Measurements from ENCODE around the gene ZNF473. TPM values are rescaled to one million over a fixed set of nuclear protein-coding genes. Genes with fewer than 3 reads are reported as not detected.
A peak's percentile ranks its signal among the peaks of the same experiment; 100 is the strongest.
"Not testable (repeated sequence)": the region's sequence is repeated elsewhere in the genome, so short reads cannot be mapped to it uniquely, and the experiment has no call there.

The ZNF473 gene
- total RNA-seq, 1 donor from 2014 or later = 9.0 TPM

DNA sequence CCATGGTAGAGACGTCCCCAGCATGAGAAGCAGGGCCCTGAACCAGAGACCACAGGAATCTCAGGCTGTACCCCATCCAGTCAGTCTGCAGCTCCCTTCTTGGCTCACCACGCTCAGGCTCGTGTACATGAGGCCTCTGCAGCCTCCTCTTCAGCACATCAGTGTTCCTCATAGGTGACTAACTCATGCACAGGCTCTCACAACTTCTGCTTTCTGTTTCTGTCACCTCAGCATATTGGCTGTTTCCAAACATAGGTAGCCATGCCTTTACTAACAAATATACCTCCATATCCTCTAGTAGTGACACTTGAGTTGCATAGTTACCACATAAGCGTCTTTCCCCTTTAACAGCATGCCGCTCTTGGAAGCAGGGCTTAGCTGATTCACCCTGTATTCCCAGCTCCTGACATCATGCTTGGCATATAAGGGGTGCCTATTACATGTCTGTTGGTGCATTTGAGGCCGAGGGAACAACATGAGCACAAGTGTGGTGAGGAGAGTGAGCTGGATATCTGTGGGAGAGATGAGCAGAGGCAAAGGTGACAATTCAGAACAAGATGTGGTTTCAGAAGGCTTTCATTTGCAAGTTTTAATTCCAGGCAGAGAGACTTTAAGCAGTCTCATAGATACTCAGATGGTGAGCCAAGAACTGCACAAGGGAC lies 16.7 kb downstream of the ZNF473 start:
- DNase-seq (ENCODE audit: low spot score) (no peak), ATAC-seq (no peak)
- intact Hi-C loops (cut with DNase I) = no loop called here

DNA sequence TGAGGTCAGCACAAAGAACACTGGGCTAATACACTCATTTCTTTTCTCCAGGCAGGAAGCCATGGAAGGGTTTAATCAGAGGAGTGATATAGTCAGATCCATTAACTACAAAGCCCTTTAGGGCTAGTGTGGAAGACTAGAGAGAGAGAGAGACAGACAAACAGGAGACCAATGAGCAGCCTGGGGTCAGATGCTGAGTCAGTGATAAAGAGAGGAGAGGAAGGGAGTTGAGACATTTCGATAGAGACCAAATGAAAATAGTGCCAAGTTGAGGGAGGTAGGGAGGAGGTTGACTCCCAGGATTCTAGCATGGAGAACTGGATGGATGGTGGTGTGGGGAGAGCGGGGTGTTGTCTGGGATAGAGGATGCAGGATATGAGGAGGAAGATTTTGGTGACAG lies 18.2 kb downstream of the ZNF473 start:
- ATAC-seq (no peak), DNase-seq (ENCODE audit: low spot score) (no peak)
- intact Hi-C loops (cut with DNase I) = no loop called here

- no peak for DNase-seq (ENCODE audit: low spot score)
- no peak for ATAC-seq
- intact Hi-C loops (cut with DNase I) = no loop called here
Observed at GRCh38 chr19:50044922-50045321, 19.1 kb downstream of the ZNF473 start.

DNA sequence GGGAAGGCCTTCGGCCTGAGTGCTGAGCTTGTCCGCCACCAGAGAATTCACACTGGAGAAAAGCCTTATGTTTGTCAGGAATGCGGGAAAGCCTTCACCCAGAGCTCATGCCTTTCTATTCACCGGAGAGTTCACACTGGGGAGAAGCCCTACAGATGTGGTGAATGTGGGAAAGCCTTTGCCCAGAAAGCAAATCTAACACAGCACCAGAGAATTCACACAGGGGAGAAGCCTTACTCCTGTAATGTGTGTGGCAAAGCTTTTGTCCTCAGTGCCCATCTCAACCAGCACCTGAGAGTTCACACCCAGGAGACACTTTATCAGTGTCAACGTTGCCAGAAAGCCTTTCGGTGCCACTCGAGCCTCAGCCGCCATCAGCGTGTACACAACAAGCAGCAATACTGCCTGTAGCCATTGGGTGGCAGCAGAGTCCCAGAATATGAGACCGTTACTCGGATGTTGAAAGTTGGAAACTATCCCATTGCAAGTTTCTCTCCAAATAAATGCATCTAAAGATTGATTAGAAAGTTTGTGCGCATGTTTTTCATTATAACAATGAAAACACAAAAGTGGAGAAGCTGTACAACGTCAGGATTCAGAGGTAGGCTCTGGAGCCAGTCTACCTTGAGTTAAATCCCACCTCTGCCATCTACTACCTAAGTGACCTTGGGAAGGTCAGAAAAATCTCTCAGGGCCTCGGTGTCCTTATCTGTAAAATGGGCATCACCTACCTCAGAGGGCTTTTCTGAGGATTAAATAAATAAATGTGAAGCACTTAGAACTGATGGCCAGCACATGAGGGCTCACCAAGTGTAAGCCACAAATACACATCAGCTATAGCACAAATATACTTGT lies 21.1 kb downstream of the ZNF473 start:
- intact Hi-C loops (cut with DNase I) = no loop called here
- DNase-seq (ENCODE audit: low spot score) (peak; percentile 72), ATAC-seq (no peak)

DNA sequence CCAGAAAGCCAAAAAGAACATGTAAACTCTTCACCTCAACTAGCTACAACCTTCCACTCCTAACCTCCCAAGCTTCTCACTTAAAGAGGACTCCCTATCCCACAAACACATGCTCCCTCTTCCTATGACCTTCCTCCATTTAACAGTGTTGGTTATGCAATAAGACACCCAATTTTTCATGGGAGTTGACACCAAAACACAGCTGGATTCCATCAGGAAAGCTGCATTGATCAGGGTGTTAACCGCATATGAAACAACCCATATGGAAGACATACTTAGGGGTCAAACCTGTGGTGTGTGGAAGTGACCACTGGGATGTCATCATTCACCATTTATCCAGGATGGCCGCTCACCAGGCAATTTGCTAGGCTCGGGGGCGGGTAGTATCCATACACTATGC lies 21.9 kb downstream of the ZNF473 start:
- no peak for ATAC-seq
- no peak for DNase-seq (ENCODE audit: low spot score)
- intact Hi-C loops (cut with DNase I) = no loop called here

DNA sequence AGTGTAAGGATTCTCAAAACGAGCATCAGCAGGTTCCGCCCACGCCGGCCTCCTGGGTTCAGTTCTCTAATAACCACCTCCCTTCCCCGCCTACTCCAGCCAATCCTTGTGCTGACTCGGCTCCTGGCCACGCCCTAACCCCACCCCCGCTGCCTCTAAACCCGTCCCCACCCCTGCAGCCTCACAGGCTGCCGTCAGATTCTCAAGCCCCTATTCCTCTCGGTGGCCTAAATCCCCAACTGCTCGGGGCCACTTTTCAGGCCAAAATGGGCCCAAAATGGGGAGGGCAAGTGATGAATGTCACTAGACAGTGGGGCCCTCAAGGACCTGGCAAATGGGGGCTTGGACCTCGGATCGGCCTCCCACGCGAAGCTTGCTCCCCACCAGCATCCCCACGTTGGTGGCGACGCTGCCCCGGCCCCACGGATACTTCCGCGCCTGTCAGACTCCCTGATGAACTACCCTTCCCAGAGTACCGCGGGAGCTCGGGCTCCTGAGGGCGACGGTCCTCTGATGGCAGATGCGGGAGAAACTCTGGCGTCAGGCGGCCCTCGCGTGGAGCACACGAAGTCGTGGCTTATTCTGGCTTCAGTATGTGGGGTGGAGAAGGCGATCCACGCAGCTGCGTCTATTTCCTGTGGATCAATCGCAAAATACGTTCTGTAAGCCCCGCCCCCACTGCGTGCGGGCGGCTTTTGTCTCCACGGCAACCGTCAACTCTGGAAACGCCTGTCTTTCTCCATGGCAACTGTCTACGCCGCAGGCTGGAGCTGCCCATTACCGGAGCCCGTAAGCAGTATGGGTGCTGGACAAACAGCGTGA lies 24.8 kb downstream of the ZNF473 start:
- ATAC-seq (peak; percentile 97), DNase-seq (ENCODE audit: low spot score) (peak; percentile 81)
- intact Hi-C loops (cut with DNase I) = no loop called here

DNA sequence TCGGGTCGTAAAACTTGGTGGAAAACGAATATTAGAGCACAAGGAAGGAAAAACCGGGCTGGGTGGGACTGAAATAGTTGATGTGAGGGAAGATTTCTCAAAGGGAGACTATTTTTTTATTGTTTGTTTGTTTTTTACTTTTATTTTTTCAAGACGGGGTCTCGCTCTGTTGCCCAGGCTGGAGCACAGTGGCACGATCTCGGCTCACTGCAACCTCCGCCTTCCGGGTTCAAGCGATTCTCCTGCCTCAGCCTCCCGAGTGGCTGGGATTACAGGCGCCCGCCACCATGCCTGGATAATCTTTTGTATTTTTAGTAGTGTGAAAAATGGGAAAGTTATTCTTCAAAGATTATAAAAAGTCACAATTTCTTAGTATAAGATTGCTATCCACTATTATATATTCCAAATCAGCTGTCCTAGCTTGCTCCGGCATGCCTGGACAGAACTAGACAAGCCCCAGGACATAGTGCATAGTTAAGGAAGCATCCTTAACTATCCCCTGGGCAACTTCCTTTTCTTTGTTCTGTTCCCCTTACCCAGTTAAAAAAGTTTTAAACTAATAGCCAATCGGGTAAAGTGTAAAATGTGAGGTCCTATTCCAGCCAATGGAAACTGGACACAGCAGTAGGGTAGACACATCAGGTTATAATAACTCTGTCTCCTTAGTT lies 25.6 kb downstream of the ZNF473 start:
- intact Hi-C loops (cut with DNase I); ATAC-seq; DNase-seq (ENCODE audit: low spot score): not testable (repeated sequence)

GRCh38 chr19:50051964-50052363 lies 26.2 kb downstream of the ZNF473 start:
- intact Hi-C loops (cut with DNase I) = no loop called here
- no peak for DNase-seq (ENCODE audit: low spot score)
- no peak for ATAC-seq

GRCh38 chr19:50053119-50053518 lies 27.3 kb downstream of the ZNF473 start:
- intact Hi-C loops (cut with DNase I) = no loop called here
- DNase-seq (ENCODE audit: low spot score) (no peak), ATAC-seq (no peak)

DNA sequence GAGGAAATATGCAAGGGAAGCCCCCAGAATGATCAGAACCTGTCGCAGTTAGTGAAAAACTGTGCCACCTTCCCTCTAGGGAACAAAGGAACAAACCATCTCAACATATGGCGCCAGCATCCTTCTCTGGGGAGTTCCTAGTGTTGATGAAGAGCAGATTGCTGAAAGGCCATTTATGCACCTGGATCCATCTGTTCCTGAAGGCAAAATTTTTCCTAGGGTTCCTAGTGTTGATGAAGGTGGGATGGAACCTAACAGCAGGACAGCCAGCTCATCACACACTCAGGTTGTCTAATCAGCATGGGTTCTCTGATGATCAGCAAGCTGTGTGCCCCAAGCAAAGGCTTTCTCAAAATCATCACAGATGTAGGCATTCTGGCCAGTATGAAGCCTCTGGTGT lies 32.6 kb downstream of the ZNF473 start:
- intact Hi-C loops (cut with DNase I) = no loop called here
- no peak for ATAC-seq
- DNase-seq (ENCODE audit: low spot score) = no peak

DNA sequence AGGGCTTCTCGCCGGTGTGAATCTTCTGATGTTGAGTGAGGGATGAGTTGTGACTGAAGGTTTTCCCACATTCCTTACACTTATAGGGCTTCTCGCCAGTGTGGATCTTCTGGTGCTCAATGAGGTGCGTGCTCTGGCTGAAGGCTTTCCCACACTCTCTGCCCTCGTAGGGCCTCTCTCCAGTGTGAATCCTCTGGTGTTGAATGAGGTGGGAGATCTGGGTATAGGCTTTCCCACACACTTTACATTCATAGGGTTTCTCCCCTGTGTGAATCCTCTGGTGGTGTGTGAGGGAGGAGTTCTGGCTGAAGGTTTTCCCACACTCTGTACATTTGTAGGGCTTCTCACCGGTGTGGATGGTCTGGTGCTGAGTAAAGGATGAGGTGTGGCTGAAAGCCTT lies 33.2 kb downstream of the ZNF473 start:
- ATAC-seq = no peak

DNA sequence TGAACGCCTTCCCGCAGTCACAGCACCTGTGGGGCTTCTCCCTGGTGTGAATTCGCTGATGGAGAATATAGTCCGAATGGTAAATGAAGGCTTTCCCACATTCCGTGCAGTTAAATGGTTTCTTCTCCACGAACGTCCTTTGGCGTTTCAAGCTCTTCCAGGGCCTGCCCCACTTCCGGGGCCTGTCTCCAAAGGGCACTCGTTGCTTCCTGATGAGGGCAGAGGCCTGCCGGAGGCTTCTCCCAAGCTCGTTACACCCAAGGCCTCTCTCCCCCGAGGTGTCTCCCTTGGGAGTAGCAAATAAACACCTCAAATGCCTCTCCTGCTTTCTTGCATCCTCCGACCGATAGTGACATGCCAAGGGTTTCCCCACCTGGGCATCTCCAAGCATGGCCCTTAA lies 34.3 kb downstream of the ZNF473 start:
- DNase-seq (ENCODE audit: low spot score) (no peak), ATAC-seq (no peak)
- intact Hi-C loops (cut with DNase I) = no loop called here

More for the DNA sequence above, 33.2 kb downstream of the ZNF473 start:
- no peak for DNase-seq (ENCODE audit: low spot score)
- intact Hi-C loops (cut with DNase I) = no loop called here

- intact Hi-C loops (cut with DNase I) = no loop called here
- no peak for ATAC-seq
Observed at GRCh38 chr19:50061650-50062049, 35.8 kb downstream of the ZNF473 start.

GRCh38 chr19:50065938-50066337 lies 40.1 kb downstream of the ZNF473 start:
- ATAC-seq (no peak), DNase-seq (ENCODE audit: low spot score) (no peak)
- intact Hi-C loops (cut with DNase I) = no loop called here

More at GRCh38 chr19:50061650-50062049, 35.8 kb downstream of the ZNF473 start:
- no peak for DNase-seq (ENCODE audit: low spot score)

DNA sequence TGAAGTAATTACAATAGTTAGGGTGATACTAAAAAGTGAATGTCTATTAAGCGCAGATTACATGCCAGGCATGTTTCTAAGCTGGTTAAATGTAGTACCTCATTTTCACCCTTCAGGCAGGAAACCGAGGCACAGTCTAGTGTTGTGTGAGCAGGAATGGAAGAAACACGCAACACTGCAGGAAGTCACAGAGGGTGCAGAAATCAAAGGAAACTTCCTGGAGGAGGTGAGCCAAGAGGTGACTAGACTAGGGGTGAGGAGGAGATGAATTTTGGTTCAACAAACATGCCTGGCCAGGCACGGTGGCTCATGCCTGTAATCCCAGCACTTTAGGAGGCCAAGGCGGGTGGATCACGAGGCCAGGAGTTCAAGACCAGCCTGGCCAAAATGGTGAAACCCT lies 41.8 kb downstream of the ZNF473 start:
- intact Hi-C loops (cut with DNase I) = no loop called here
- ATAC-seq (no peak), DNase-seq (ENCODE audit: low spot score) (no peak)

GRCh38 chr19:50068382-50068781 lies 42.6 kb downstream of the ZNF473 start:
- DNase-seq (ENCODE audit: low spot score); ATAC-seq; intact Hi-C loops (cut with DNase I): not testable (repeated sequence)

DNA sequence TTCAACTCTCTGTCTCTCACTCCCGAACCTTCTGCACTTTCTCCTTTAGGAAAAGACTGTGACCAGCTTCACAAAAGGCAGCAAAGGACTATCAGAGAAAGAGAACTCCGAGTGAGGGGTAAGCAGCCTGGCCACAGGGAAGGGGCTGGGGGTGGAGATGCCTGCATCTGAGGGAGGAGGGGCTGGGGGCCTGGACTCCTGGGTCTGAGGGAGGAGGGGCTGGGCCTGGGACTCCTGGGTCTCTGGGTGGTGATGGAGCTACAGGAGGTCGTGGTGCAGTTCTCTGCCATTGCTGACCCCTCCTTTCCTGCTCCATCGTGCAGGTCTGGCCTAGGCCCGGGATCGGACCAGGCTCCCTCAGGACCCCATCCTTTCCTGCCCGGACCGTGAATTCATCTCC lies 49.3 kb downstream of the ZNF473 start:
- ATAC-seq; intact Hi-C loops (cut with DNase I): not testable (repeated sequence)
- DNase-seq (ENCODE audit: low spot score) = peak; percentile 4

- intact Hi-C loops (cut with DNase I); ATAC-seq: not testable (repeated sequence)
- DNase-seq (ENCODE audit: low spot score) = peak; percentile 45
Observed at GRCh38 chr19:50075644-50076372, 50.0 kb downstream of the ZNF473 start.

Data from sciatic nerve (tissue), 2 donors.